Glomerular visceral epithelial cell (primary cell): ENCODE data around the gene TRAF1.

Experiments used
- DNase-seq: peaks from one replicate; pipeline ENCODE4 v3.0.0-alpha.2; 2016; ENCODE audit errors: extremely low spot score

Gene TRAF1

DNA sequence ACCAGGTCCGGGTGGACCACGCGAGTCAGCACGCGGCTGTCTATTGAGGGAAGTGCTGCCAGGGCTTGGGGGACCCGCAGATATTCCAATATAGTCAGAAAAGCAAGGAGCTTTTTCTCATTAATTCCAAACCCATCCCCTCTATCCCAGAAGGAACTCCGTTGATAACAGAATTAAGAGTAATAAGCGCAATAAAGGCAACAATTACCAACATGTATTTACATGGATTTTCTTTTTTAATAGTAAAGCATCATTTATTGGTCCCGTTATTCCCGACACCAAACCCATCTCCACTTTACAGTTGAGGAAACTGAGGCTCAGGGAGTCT lies 57.3 kb downstream of the TRAF1 start:
- no peak for DNase-seq

DNA sequence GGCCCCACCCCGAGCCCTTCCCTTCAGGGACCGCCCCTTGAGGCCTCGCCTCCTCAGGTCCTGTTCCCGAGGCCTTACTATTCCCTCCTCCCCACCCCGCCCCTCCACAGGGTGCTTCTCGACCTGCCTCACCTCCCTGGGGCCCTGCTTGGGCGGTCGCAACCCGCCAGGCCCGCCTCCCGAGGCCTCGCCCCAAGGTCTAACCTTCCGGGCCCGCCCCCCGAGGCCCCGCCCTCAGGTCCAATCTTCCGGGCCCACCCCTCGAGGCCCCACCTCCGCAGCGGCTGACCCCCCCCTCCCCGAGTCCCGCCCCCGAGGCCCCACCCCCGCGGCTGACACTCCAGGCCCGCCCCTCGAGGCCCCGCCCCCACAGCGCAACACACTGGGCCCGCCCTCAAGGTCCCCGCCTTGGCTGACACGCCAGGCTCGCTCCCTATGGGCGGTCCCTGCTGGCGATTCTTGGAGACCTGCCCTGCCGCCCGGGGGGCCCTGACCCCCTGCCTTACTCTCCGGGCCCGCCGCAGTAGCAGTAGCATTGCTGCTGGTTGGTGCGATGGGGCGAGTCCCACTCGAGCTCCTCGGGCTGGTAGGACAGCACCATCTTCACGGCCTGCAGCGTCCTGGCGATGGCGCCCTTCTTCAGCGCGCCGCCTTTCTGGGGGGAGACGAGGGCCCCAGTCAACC lies 57.8 kb downstream of the TRAF1 start:
- DNase-seq = peak; percentile 96

DNA sequence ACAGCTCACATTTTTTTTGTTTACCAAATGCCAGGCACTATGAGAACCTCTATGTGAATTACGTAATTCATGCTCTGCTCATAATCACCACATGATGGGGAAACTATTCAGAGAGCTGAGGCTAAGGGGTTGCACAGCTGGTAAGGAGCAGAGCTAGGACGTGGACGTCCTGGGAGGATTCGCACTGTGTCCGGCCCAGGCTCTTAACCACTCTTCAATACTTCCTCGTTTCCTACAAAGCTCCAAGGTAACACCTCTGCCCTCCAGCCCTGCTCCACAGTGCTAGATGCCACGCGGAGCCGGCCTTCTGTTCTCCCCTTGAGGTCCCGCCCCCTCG lies 58.3 kb downstream of the TRAF1 start:
- DNase-seq = no peak

DNA sequence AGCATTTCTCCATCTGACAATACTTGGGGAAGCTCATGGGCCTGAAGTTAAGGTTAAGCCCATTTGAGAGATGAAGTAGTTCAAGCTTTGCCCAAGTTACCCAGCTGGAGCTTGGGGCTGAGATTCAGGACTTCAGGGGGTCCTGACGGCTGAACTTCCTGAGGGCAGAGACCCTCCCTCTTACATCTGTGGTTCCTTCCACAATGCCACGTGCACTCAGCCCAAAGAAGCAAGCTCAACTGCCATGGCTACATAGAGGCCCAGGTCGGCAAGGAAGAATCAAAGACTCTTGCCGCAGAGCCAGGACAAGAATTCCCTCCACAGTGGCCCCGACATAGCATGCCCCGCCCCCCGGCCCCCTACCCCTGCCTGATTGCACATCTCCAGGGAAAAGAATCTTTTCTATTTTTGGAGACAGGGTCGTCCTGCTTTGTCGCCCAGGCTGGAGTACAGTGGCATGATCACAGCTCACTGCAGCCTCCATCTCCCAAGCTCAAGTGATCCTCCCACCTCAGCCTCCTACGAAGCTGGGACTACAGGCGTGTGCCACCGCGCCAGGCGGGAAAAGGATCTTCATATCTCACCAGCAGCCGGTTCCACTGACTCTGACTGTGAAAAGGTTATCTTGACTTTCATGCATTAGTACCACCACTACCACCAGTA lies 58.8 kb downstream of the TRAF1 start:
- no peak for DNase-seq

DNA sequence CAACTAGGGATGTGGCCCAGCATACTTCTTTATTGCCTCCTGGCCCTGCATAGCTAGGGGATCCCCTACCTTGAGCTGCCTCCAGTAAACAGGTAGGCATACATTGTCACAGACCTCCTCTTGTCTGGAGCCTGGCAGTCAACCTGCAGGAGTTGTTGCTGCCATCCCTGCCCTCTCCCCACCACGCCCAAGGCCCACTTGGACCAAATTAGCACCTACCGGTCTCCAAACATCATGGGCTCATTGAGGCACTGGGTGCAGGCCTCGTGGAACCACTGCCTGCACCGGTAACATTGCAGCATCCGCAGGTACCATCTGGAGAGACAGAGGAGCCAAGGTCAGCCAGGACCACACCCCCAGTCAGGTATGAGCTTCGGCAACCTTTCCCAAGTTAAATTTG lies 59.9 kb downstream of the TRAF1 start:
- DNase-seq = no peak

DNA sequence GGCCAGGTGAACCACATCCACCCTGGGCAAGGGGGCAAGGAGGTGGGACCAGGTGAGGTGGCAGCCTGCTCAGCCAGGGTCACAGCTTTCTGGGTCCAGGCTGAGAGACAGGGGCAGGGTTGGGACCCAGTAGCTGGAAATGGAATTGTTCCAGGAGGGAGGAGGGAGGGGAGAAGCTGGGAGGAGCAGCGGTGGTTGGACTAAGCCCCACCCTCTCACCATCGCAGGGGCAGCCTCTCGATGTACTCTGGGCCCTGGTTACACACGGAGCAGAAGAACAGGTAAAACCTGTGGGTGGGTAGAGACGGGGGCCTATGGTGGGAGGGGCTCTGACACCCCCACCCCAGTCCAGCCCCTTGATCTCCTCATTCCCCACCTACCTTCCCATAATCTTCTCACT lies 60.8 kb downstream of the TRAF1 start:
- DNase-seq = no peak

DNA sequence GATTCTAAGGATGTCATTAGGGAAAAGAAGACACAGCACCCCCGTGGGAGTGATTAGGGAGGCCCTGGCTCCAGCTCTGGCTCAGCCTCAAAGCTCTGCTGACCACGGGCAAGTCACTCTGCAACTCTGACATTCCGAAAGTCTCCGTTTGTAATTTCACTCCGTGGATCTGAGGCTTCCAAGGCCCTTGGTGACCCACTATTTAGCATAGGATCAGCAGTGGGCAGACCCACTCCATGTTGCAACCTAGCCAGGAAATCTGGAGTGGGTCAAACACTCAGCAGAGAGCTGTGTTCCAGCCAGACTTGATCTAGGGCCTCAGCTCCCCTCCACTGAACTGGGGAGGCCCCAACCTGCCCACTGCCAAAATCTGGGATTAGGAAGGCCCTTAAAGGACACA lies 61.4 kb downstream of the TRAF1 start:
- DNase-seq = no peak

DNA sequence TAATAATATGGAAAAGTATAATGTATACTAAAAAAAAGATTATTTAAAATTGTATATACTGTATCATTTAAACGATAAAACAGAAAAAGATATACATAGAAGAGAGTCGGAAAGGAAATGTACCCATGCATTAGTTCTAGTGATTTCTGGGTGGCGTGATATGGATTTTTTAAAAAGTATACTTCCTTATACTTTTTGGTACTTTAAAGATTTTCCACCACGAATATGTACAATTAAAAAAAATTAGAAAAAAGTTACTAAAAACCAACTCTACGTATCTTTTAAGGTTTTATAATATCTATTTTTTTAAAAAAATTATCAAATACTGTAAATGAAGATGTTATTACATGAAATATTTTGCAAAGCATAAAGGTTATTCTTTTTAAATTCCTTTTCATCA lies 61.9 kb downstream of the TRAF1 start:
- DNase-seq = no peak

DNA sequence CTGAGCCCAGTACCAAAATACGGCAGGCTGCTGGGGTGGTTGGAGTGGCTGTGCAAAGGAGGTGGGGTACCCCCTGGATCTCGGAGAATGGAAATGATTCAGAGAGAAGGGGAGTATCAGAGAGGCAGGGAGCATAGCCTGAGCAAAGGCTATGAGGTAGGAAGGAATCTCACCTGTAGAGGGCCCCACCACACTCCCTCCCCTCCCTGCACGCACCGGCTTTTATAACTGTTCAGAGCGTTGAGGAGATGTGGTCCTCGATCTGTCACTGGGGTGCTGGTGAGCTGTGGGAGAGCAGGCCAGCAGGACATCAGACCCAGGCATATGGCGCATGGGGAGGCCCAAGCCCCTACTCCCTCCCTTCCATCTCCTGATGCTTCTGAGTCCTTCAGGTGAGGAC lies 62.8 kb downstream of the TRAF1 start:
- no peak for DNase-seq

DNA sequence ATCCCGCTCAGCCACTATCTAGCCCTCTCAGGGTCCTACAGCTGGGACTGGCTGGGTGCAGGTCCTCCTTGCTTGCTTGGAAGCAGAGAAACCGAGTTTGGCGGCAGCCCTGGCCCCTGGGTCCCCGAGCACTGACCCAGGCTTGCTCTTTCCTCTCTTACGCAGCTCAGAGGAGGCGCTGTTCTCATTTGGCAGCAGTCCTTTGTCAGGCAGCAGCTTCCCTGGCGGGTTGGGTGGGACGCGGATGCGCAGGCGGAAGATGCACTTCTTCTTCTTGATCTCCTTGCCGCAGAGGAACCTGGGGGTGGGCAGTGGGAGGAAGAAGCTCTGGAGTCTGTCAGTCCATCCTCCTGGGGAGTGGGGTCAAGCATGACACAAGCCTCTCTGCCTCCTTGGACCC lies 64.1 kb downstream of the TRAF1 start:
- DNase-seq = no peak

DNA sequence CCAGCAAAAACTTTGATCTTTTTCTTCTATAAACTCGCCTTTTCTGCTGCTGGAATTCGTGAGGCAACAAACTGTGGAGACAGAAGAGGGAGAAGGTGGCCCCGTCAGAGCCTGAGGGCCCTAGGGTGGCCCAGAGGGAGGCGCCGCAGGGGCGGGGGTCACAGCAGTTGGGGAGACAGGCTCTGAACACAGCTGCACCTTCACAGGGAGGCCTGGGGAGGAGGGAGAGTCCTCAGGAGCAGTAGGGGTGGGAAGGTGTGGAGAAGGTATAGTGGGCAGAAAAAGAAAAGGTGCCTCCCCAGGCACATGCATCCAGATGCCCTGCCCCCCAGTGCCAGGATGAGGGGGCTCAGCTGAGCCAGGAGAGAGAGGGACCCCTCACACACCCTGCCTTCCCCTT lies 64.7 kb downstream of the TRAF1 start:
- DNase-seq = no peak

DNA sequence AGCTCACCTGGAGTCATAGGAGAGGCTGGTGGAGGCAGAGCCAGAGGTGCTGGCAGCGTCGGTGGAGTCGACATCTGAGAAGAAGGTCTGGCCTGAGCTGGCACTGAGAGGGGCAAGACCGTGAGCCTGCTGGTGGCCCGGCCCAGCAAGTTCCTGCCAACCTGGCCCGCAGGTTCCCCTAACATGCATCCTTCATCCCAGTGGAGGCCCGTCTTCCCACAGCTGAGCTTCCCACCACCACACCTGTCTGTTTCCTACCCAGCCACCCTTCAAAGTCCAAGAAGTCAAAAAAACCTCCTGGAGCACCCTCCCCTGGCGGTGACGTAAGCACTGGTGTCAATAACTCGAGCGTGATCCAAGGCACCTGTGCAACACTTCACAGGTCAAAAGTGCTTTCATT lies 66.5 kb downstream of the TRAF1 start:
- no peak for DNase-seq

DNA sequence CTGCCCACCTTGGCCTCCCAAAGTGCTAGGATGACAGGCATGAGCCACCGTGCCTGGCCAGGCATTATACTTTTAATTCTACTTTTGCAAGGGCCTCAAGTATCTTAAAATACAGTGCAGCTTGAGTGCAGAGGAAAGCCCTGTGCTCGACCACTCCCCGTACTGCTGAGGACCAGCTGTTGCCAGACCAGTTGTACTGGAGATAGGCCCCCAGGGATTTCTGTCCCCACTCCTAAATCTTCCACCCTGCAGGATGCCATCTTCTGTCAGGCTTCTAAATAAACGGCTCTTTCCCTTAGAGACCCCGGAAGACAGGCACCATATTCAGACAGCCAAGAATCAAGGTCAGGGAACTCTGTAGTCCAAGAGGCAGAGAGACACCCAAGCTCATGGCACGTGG lies 67.2 kb downstream of the TRAF1 start:
- DNase-seq = no peak

DNA sequence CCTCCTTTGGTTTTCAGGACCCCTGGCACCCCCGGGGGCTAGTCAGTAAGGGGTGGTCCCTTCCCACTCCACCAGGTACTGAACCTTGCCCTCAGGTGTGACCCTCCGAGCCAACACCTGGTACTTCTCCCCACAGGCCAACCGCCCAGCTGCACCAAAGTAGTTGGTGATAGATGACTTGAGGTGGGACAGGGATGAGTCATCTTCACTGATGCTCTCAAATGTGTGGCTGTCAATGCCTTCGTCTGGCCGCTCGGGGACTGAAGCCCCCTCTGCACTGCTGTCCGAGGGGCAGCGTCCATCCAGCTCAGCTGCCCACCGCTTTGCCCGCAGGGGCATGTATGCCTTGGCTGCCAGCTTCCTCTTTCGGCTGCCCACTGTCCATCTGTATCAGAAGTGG lies 68.7 kb downstream of the TRAF1 start:
- DNase-seq = no peak

DNA sequence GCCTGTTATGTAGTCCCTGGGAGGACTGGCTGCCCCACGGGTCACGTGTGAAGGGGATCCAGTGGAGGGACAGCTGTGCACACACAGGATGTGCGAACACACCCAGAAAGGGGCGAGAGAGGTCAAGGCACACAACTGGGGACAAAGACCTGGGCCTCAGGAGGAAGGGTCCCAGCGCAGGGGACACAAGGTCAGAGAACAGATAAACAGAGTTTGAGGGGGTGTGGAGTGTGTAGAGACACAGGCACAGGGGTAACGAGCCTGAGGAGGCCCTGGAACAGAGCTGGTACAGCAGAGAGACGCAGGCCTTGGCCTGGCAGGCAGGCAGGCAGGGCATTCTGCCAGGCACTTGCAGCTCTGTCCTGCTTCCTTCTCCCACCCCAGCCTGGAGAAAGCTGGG lies 69.1 kb downstream of the TRAF1 start:
- DNase-seq = no peak

DNA sequence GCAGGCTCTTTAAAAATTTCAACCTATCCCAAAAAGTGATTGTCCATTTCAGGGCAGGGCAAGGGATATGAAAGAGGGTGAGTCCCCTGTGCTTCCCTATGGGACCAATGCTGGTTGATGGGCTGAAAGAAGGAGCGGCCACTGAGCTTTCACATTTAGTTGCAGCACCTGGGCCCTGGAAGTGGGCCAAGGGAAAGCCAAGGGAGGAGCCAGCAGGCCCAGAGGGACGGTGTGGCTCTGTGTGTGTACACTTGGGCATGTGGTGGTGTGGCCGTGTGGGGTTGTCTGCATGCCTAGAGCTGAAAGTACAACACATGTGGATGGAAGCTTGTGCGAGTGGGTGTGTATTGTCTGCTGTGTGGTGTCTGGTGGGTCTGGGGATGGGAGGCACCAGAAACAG lies 69.9 kb downstream of the TRAF1 start:
- no peak for DNase-seq

DNA sequence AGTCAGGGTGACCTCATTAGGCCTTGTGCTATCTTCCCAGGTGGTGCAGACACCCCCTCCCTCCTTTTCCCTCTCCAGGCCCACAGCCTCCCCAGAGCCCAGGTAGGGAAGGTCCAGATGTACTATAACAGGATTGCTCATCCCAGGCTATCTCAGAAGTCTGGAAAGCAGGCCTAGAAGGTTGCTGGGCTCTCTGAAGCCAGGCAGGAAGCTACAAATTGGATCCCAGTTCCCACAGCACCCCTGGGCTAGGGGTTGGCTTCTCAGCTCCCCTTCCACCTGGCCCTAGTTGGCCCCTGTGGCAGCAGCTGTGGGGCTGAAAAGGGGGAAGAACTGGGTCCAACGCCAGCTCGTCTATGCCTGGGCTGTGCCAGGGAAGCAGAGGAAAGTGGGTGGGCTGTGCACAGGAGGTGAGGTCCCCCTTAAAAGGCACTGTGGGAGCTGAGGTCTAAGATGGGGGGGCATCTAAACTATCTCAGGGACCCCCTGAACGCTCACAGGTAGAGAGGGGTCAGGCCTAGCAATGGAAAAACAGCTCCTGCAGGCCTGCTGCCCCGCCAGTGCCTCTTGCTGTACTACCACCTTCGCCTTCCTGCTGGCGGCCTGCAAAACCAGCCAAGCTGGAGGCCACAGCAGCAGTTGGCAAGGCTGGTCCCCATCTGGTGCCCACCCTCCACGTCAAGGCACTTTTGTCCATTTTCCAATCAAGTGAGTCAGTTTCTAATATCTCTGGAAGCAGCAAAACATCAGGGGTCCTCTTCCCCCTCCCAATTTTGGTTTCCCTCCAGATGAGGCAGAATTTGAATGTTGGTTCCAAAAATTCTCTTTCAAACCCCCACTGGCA lies 70.5 kb downstream of the TRAF1 start:
- DNase-seq = no peak

DNA sequence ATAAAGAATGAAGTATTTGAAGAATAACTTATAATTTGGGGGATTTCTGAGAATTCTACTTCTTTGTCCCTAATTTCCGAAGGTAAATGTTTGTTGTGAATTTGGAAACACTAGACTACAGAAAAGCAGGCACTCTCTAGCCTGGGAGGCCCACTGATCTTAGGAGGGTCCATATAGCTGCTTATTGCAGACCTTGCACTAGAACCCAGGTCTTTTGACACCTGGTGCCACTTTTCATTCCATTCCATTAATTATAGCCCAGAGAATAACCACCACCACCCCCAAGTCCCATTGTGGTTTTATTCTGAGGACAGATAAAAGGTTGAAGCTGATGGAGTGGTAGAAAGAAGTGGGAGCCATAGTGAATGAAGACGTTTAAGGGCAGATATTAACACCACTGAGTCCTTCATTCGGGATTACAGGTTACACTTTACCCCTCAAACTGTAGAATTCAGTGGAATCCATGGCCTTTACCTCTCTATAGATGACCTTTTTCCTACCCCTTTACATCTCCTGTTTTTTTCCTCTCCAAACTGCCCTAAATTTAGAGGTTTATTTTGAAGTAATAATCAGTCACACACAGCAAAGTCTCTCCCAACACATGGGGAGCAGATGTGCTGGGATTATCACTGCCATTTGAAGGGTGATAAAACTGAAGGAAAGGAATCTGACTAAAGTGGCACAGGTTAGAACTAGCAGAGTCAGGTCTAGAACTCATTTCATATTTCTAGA lies 71.8 kb downstream of the TRAF1 start:
- no peak for DNase-seq

DNA sequence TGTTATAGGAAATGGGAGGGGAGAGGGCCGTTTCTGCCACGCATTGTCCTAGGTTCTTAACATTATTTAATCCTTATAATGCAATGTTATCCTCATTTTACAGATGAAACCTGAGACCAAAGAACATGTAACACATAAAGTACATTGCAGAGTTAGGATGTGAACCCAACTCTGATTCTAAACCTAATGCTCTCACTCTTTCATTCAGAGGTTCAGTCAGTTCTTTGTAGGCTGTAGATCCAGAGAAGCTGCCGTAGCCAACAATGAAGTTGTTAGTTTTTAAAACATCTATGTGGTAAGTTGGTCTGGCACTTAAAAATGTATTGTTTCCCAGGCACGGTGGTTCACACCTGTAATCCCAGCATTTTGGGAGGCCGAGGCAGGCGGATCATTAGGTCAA lies 73.4 kb downstream of the TRAF1 start:
- no peak for DNase-seq
